ENCODE measurements around the gene PRR13. TPM values are rescaled to one million over a fixed set of nuclear protein-coding genes. Genes with fewer than 3 reads are reported as not detected.
"Not testable (repeated sequence)": the region's sequence is repeated elsewhere in the genome, so short reads cannot be mapped to it uniquely, and the experiment has no call there.

Gene PRR13
- total and polyA plus RNA-seq, 2 of the 8 experiments (the other 6 are each of a cell fraction or from before 2014, with no cell fraction given): 82.9 to 185 TPM

GRCh38 chr12:53415752-53416389 lies 25.7 kb upstream of the PRR13 start:
- H2AK5ac ChIP-seq (ENCODE audit: low read depth, low read length); H3K79me1 ChIP-seq (ENCODE audit: low read depth, low read length); H3K9me3 ChIP-seq (ENCODE audit: insufficient read depth in 2 of 2, low read depth in 1 of 2, low read length in 1 of 2); FAIRE-seq; H2BK15ac ChIP-seq (ENCODE audit: low read length); H2BK20ac ChIP-seq (ENCODE audit: low read length); H2BK120ac ChIP-seq (replicated peaks; ENCODE audit: low read depth, low read length); H3K27me3 ChIP-seq (replicated peaks in 1 of 4; ENCODE audit: control insufficient read depth in 3 of 4, extremely low read depth in 1 of 4, insufficient read depth in 3 of 4, low read length in 3 of 4); H3K4me2 ChIP-seq (ENCODE audit: insufficient read depth in 1 of 2, low read depth in 2 of 2, low read length in 2 of 2); H3K4me1 ChIP-seq (replicated peaks in 1 of 4; ENCODE audit: control insufficient read depth in 3 of 4, insufficient read depth in 4 of 4, low read length in 3 of 4); H2BK5ac ChIP-seq (ENCODE audit: low read depth, low read length); H3K4ac ChIP-seq (replicated peaks; ENCODE audit: insufficient read length, low read depth, low read length); H3K23ac ChIP-seq (ENCODE audit: insufficient read length); H4K91ac ChIP-seq (replicated peaks; ENCODE audit: insufficient read length, low read length); H3K4me3 ChIP-seq (ENCODE audit: extremely low read depth in 1 of 4, insufficient read depth in 2 of 4, low read depth in 3 of 4, low read length in 4 of 4); H3K27ac ChIP-seq (ENCODE audit: low read depth, low read length); H4K8ac ChIP-seq (ENCODE audit: extremely low read depth, insufficient read depth, low read length); H2AFZ ChIP-seq (ENCODE audit: low read length); H3K79me2 ChIP-seq (ENCODE audit: control insufficient read depth in 1 of 2, insufficient read depth in 2 of 2, low read length in 2 of 2); H3K18ac ChIP-seq (ENCODE audit: extremely low read depth, low read length); H4K20me1 ChIP-seq (replicated peaks in 1 of 2; ENCODE audit: control insufficient read depth in 1 of 2, insufficient read depth in 2 of 2, low read length in 2 of 2); H3K23me2 ChIP-seq (ENCODE audit: low read depth, low read length); H3K14ac ChIP-seq (ENCODE audit: insufficient read length); H4K5ac ChIP-seq (ENCODE audit: insufficient read length, low read depth, low read length); H3K9ac ChIP-seq (replicated peaks in 1 of 4; ENCODE audit: extremely low read depth in 1 of 4, low read depth in 3 of 4, low read length in 3 of 4); H2BK12ac ChIP-seq (ENCODE audit: low read depth, low read length); DNase-seq (ENCODE audit: low read depth in 1 of 2, low spot score in 2 of 2); H3K56ac ChIP-seq (replicated peaks; ENCODE audit: insufficient read length, low read depth, low read length): not testable (repeated sequence)
- 83% methylated on average over 2 of the region's 2 CpGs; no CpG with 5 or more reads in 1 of the 2 experiments for WGBS, 2 experiments (ENCODE audit: extremely low coverage in 1 of 2, insufficient coverage in 1 of 2, insufficient read length in 1 of 2, insufficient replicate concordance in 2 of 2, low coverage in 1 of 2, low lambda C conversion rate in 2 of 2, missing lambda C conversion rate in 1 of 2)
- peaks cover 2 to 28% (median 14%) of the 10 kb centered on the region in 4 experiments; a peak in 7 of 8 replicates for H3K36me3 ChIP-seq (ENCODE audit: control insufficient read depth in 2 of 4, insufficient read depth in 4 of 4, low read length in 3 of 4)
- CTCF ChIA-PET (ENCODE audit: partially characterized antibody): interaction anchor here (0.6 to 2.8 kb wide), 6 partner anchors 33 to 239 kb away, joined by 3 to 24 read pairs (median 4); partner anchors contain the start of gene AAAS
- POLR2A ChIA-PET (ENCODE audit: partially characterized antibody): interaction anchor here (1.3 to 1.7 kb wide), 7 partner anchors 10 to 88 kb away, joined by 3 to 5 read pairs (median 3); partner anchors contain the start of gene SP1
